Measurements from ENCODE around the gene YES1.

The YES1 gene

DNA sequence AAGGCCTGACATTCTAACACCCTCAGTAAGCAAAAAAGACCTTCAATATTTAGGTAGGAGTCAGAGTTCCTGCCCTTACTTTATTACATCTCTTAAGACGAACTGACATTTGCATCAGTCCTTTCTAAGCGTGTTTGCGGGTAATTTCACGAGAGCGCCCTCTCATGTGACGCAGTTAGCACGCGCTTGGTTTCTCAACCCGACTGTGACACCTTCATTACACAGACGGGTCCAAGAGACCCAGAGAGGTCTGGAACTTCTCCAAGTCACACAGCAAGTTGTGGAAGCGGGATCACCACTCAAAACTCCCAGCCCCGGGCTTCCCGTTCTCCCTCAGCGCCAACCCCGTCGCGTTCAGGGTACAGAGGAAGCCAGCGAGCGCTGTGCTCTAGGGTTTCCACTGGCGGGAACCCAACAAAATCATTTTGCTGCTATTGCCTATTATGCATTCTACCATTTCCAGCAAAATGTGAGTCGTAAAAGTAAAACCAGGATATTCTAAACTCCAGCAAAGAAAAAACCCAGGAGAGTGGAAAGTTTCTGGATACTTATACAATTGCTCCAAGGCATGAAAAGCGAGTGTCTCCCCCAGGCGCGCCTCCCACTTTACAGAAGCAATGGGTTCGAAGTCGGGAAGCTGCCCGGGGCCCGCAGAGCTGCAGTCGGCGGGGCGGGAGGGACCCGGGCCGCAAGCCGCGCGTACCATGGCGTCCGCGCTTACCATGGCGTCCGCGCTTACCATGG is 100.2 kb downstream of the YES1 start:
- Histone ChIP-seq H3K9me3 (ENCODE audit: insufficient read depth, low read length, severe bottlenecking) (peaks cover 8% of the 10 kb centered on the region), H2AFZ (ENCODE audit: low read depth, low read length) (peak overlapping the region; percentile 76), H3K79me2 (ENCODE audit: insufficient read depth, low read length) (no peaks in the 10 kb centered on the region), H3K9ac (ENCODE audit: low read depth, low read length) (peak overlapping the region; percentile 52), H3K4me2 (ENCODE audit: insufficient read depth, low read length) (peak overlapping the region; percentile 66), H3K4me1 (ENCODE audit: insufficient read depth, low read length) (peaks cover 11% of the 10 kb centered on the region), H4K20me1 (ENCODE audit: insufficient read depth, low read length) (no peaks in the 10 kb centered on the region), H3K27me3 (ENCODE audit: insufficient read depth, low read length, poor library complexity) (no peaks in the 10 kb centered on the region), H3K4me3 (ENCODE audit: low read depth in 1 of 2, low read length in 2 of 2) (peak overlapping the region; percentile 9 to 55; a peak in 3 of 4 replicates), H3K36me3 (ENCODE audit: insufficient read depth, low read length) (no peaks in the 10 kb centered on the region; the same call in 1 of the 2 replicates), H3K27ac (ENCODE audit: low read length) (peak overlapping the region; percentile 46; the same call in 1 of the 2 replicates)
- TF ChIP-seq, protein P1, sequence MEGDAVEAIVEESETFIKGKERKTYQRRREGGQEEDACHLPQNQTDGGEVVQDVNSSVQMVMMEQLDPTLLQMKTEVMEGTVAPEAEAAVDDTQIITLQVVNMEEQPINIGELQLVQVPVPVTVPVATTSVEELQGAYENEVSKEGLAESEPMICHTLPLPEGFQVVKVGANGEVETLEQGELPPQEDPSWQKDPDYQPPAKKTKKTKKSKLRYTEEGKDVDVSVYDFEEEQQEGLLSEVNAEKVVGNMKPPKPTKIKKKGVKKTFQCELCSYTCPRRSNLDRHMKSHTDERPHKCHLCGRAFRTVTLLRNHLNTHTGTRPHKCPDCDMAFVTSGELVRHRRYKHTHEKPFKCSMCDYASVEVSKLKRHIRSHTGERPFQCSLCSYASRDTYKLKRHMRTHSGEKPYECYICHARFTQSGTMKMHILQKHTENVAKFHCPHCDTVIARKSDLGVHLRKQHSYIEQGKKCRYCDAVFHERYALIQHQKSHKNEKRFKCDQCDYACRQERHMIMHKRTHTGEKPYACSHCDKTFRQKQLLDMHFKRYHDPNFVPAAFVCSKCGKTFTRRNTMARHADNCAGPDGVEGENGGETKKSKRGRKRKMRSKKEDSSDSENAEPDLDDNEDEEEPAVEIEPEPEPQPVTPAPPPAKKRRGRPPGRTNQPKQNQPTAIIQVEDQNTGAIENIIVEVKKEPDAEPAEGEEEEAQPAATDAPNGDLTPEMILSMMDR (IDR thresholded peaks at IDR 0.05; ENCODE audit: borderline replicate concordance, extremely low read depth, low read length, poor library complexity, severe bottlenecking): peak; percentile 29
- TF ChIP-seq EZH2 (IDR thresholded peaks at IDR 0.05; ENCODE audit: borderline replicate concordance, low read depth, low read length, severe bottlenecking): no peak
- ATAC-seq (ENCODE audit: insufficient read depth, low read depth) (peak; percentile 63), DNase-seq (peak; percentile 62)

DNA sequence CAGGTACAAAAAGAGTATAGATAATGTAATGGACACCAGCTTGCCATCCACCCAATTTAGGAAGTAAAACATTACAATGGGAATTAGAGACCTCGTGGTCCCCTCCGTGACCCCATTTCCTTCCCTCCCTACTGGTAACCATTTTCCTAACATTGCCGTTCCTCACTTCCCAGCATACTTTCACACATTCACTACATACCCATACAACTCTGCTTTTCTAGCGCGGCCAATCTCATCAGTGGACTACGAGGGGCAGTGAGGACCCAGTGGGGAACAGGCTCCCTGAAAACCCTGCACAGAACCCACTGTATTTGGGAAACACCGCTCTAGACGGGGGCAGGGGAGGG is 100.8 kb downstream of the YES1 start:
- peaks cover 11% of the 10 kb centered on the region for H3K4me1 ChIP-seq (ENCODE audit: insufficient read depth, low read length)
- no peaks in the 10 kb centered on the region for H4K20me1 ChIP-seq (ENCODE audit: insufficient read depth, low read length)
- DNase-seq: no peak
- H3K79me2 ChIP-seq (ENCODE audit: insufficient read depth, low read length): no peaks in the 10 kb centered on the region
- H3K9ac ChIP-seq (ENCODE audit: low read depth, low read length): peak overlapping the region; percentile 52; the same call in 1 of the 2 replicates
- peak; percentile 23; the same call in 2 of the 3 replicates for ATAC-seq (ENCODE audit: insufficient read depth, low read depth)
- no peaks in the 10 kb centered on the region for H3K27me3 ChIP-seq (ENCODE audit: insufficient read depth, low read length, poor library complexity)
- no peaks in the 10 kb centered on the region; the same call in 1 of the 2 replicates for H3K36me3 ChIP-seq (ENCODE audit: insufficient read depth, low read length)
- peak overlapping the region; percentile 66 for H3K4me2 ChIP-seq (ENCODE audit: insufficient read depth, low read length)
- peak overlapping the region in 1 of 2 experiments; percentile 55; a peak in 2 of 4 replicates for H3K4me3 ChIP-seq (ENCODE audit: low read depth in 1 of 2, low read length in 2 of 2)
- TF ChIP-seq EZH2 (IDR thresholded peaks at IDR 0.05; ENCODE audit: borderline replicate concordance, low read depth, low read length, severe bottlenecking): no peak
- TF ChIP-seq, protein P1 (IDR thresholded peaks at IDR 0.05; ENCODE audit: borderline replicate concordance, extremely low read depth, low read length, poor library complexity, severe bottlenecking): no peak
- H3K9me3 ChIP-seq (ENCODE audit: insufficient read depth, low read length, severe bottlenecking): peaks cover 8% of the 10 kb centered on the region
- peak overlapping the region; percentile 76 for H2AFZ ChIP-seq (ENCODE audit: low read depth, low read length)
- H3K27ac ChIP-seq (ENCODE audit: low read length): no peak overlapping the region

DNA sequence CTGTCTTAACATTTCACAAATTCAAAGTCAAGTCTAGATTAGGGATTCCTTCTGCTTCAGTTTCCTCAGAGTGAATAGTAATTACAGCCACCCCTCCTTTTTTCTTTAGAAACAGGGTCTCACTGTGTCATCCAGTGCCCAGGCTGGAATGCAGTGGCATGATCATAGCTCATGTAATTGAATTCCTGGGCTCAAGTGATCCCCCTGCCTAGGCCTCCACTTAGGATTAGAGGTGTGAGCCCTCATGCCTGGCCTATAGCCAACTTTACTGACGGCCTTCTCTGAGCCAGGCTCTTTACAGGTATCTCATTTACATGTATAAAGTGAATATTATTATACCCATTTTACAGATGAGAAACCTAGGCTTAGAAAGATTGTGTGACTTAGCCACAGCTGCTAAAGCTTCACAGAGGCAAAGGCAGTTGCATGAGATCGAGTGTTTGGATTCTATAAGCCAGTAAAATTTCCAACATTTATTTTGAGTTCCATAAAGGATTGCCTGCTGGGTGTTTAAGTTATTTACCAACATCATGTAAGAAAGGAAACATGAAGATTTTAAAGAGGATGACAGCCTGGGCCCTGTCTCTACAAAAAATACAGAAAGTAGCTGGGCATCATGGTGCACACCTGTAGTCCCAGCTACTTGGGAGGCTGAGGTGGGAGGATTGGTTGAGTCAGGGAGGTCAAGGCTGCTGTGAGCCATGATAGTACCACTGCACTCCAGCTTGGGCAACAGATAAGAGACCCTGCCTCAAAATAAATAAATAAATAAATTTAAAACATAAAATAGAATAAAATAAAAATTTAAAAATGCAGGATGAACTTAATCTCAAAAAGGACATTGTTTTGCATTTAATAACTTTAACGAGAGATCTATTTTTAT is 101.4 kb downstream of the YES1 start:
- Histone ChIP-seq H3K4me2 (ENCODE audit: insufficient read depth, low read length) (peak overlapping the region; percentile 66; the same call in 1 of the 2 replicates), H4K20me1 (ENCODE audit: insufficient read depth, low read length) (no peaks in the 10 kb centered on the region), H3K4me1 (ENCODE audit: insufficient read depth, low read length) (peaks cover 11% of the 10 kb centered on the region), H3K9ac (ENCODE audit: low read depth, low read length) (no peak overlapping the region), H3K4me3 (ENCODE audit: low read depth in 1 of 2, low read length in 2 of 2) (no peak overlapping the region), H3K36me3 (ENCODE audit: insufficient read depth, low read length) (no peaks in the 10 kb centered on the region; the same call in 1 of the 2 replicates), H3K79me2 (ENCODE audit: insufficient read depth, low read length) (no peaks in the 10 kb centered on the region), H3K27ac (ENCODE audit: low read length) (no peak overlapping the region), H3K9me3 (ENCODE audit: insufficient read depth, low read length, severe bottlenecking) (peaks cover 8% of the 10 kb centered on the region), H3K27me3 (ENCODE audit: insufficient read depth, low read length, poor library complexity) (no peaks in the 10 kb centered on the region), H2AFZ (ENCODE audit: low read depth, low read length) (no peak overlapping the region)
- DNase-seq: no peak
- TF ChIP-seq, protein P1 (IDR thresholded peaks at IDR 0.05; ENCODE audit: borderline replicate concordance, extremely low read depth, low read length, poor library complexity, severe bottlenecking): no peak
- no peak for TF ChIP-seq EZH2 (IDR thresholded peaks at IDR 0.05; ENCODE audit: borderline replicate concordance, low read depth, low read length, severe bottlenecking)
- no peak for ATAC-seq (ENCODE audit: insufficient read depth, low read depth)

Data from DND-41 (cell line).